Parathyroid adenoma (tissue), 2 donors: Measurements from ENCODE around the gene ARHGAP22.

Experiments used
- H2AFZ ChIP-seq: fragments of 300-600 bp; sonication (generic); one replicate; pipeline ENCODE4 v1.7.0; 2017; ENCODE audit warnings: antibody characterized with exemption, mild to moderate bottlenecking
- H3K27ac ChIP-seq: fragments of 300-600 bp; sonication (generic); one replicate; pipeline ENCODE4 v1.7.0; 2017
- H3K27me3 ChIP-seq: fragments of 300-600 bp; sonication (generic); one replicate; pipeline ENCODE4 v1.7.0; 2017; ENCODE audit warnings: low read length; ENCODE audit not compliant: control insufficient read depth, insufficient read depth
- H3K36me3 ChIP-seq: fragments of 300-600 bp; sonication (generic); one replicate; pipeline ENCODE4 v1.7.0; 2017; ENCODE audit warnings: low read length; ENCODE audit not compliant: control insufficient read depth, insufficient read depth
- H3K4me1 ChIP-seq: fragments of 300-600 bp; sonication (generic); one replicate; pipeline ENCODE4 v1.7.0; 2017; ENCODE audit warnings: control low read depth
- H3K4me2 ChIP-seq: fragments of 300-600 bp; sonication (generic); one replicate; pipeline ENCODE4 v1.7.0; 2017; ENCODE audit warnings: low read length
- H3K4me3 ChIP-seq: fragments of 300-600 bp; sonication (generic); one replicate; pipeline ENCODE4 v1.7.0; 2017; ENCODE audit warnings: low read depth, low read length
- H3K79me2 ChIP-seq: fragments of 300-600 bp; sonication (generic); one replicate; pipeline ENCODE4 v1.7.0; 2017; ENCODE audit warnings: control low read depth
- H3K9ac ChIP-seq: fragments of 300-600 bp; sonication (generic); one replicate; pipeline ENCODE4 v1.7.0; 2017; ENCODE audit warnings: mild to moderate bottlenecking
- H3K9me3 ChIP-seq: fragments of 300-600 bp; sonication (generic); one replicate; pipeline ENCODE4 v1.7.0; 2017; ENCODE audit warnings: low read length; ENCODE audit not compliant: control insufficient read depth
- TF ChIP-seq, protein P1 (sequence below): fragments of 300-600 bp; sonication (generic); IDR thresholded peaks from one replicate; pipeline ENCODE4 v1.7.0; 2017; ENCODE audit warnings: antibody characterized with exemption, mild to moderate bottlenecking
- donor health status: primary hyperparathyroidism.

The ARHGAP22 gene

DNA sequence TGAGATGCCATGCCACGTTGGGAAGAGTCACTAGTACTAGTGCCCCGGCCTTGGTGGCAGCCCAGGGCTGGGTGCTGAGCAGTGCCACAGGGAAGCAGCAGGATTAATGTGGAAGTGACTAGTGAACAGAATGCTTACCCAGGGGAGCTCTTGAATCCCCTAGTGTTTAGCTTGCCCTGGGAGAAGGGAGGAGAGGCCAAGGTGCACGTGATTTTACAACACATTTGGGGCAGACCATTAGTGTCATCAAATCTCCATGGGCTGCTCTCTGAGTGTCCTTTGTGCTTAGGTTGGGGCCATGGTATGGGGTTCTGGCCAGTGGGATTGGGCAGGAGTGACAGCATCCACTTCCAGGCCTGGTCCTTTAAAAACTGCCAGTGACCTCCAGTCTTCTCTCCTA lies 37.5 kb downstream of the ARHGAP22 start:
- Histone ChIP-seq H3K4me1 (no peaks in the 10 kb centered on the region), H3K9ac (no peak overlapping the region), H3K36me3 (no peaks in the 10 kb centered on the region), H3K27ac (no peak overlapping the region), H3K4me2 (no peak overlapping the region), H3K9me3 (no peaks in the 10 kb centered on the region), H3K27me3 (no peaks in the 10 kb centered on the region), H3K79me2 (no peaks in the 10 kb centered on the region), H3K4me3 (no peak overlapping the region), H2AFZ (no peak overlapping the region)
- TF ChIP-seq, protein P1, sequence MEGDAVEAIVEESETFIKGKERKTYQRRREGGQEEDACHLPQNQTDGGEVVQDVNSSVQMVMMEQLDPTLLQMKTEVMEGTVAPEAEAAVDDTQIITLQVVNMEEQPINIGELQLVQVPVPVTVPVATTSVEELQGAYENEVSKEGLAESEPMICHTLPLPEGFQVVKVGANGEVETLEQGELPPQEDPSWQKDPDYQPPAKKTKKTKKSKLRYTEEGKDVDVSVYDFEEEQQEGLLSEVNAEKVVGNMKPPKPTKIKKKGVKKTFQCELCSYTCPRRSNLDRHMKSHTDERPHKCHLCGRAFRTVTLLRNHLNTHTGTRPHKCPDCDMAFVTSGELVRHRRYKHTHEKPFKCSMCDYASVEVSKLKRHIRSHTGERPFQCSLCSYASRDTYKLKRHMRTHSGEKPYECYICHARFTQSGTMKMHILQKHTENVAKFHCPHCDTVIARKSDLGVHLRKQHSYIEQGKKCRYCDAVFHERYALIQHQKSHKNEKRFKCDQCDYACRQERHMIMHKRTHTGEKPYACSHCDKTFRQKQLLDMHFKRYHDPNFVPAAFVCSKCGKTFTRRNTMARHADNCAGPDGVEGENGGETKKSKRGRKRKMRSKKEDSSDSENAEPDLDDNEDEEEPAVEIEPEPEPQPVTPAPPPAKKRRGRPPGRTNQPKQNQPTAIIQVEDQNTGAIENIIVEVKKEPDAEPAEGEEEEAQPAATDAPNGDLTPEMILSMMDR: no peak

DNA sequence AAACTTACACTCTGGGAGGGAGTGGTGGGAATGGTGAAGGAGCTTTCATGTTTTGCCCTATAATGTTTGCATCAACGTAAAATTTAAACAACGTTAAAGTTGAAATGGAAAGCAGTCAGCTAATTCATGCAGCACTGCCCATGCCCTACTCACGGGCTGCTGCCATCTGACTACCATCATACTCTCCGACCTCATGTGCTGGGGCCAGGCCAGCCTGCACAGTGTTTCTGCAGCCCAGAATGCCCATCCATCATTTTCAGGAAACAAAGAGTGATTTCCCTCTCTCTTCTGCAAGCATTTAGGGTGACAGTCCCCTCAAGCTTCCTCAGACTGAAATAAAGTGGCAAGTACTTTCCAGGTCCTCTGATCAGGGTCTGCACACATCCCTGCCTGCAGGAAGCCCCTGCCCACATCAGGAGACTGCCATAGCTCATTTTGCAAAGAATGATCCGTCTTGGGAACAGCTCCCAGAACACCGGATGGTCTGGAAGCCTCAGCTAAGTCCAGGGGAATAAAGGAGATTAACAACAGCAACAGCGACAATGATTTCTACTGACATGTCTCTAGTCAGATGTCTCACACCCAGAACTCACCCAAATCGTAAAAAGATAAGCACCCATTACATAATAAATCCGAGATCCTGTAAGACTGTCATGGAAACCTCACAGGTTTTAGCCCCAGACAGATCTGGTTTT lies 40.3 kb downstream of the ARHGAP22 start:
- no peaks in the 10 kb centered on the region for H3K79me2 ChIP-seq
- no peak overlapping the region for H2AFZ ChIP-seq
- no peak overlapping the region for H3K4me2 ChIP-seq
- no peaks in the 10 kb centered on the region for H3K36me3 ChIP-seq
- TF ChIP-seq, protein P1: no peak
- no peak overlapping the region for H3K9ac ChIP-seq
- H3K4me1 ChIP-seq: no peaks in the 10 kb centered on the region
- no peaks in the 10 kb centered on the region for H3K9me3 ChIP-seq
- H3K4me3 ChIP-seq: no peak overlapping the region
- no peak overlapping the region for H3K27ac ChIP-seq
- no peaks in the 10 kb centered on the region for H3K27me3 ChIP-seq

DNA sequence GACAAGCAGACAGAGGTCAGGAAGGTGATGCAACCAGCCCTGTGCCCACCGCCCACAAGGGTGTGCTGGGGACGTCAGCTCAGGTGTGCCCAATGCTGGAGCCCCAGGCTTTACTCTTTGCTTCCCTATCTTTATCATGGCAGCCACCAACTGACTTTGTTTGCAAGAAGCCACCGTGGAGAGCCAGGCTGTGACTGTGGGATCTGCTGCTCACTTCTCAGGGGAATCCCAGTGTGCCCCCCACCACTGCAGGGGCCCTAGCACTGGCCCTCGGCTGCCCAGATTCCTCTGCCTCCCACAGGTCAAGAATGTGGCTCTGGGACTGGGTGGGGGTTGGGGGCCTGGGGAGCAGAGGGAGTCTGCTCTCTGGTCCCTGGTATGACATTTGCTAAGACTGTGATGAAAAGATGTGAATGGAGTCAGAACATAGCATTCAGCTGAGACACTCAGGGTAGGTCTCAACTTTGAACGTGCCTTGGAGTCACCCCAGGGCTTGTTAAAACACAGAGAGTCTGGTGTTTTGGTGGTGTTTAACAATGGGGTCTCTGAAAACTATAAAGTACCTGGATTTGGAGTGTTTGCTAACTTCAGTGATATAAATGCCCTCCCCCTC lies 47.3 kb downstream of the ARHGAP22 start:
- Histone ChIP-seq H3K27me3 (no peaks in the 10 kb centered on the region), H3K36me3 (no peaks in the 10 kb centered on the region), H3K4me3 (no peak overlapping the region), H3K9ac (no peak overlapping the region), H3K4me2 (no peak overlapping the region), H3K27ac (no peak overlapping the region), H3K9me3 (no peaks in the 10 kb centered on the region), H3K4me1 (no peaks in the 10 kb centered on the region), H3K79me2 (no peaks in the 10 kb centered on the region), H2AFZ (no peak overlapping the region)
- TF ChIP-seq, protein P1: no peak

DNA sequence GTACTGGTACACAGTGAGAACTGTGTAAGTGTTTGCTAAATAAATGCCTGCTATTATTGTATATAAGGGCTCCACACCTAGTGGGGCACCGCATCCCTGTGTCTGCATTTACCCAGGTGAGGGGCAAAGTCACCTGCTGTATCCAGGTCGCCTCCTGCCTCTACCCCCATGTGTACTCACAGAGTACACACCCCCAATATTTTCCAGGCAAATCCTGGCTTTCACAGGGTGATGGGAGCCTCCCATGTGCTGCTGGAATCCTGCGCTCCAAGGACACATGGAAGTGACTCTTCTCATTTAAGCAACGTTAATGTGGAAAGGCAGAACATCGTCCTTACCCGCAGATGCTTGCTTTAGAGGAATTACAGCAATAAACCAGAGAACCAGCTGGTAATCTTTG lies 48.2 kb downstream of the ARHGAP22 start:
- no peaks in the 10 kb centered on the region for H3K27me3 ChIP-seq
- TF ChIP-seq, protein P1: no peak
- H3K4me2 ChIP-seq: no peak overlapping the region
- no peak overlapping the region for H3K4me3 ChIP-seq
- no peak overlapping the region for H2AFZ ChIP-seq
- H3K9me3 ChIP-seq: no peaks in the 10 kb centered on the region
- no peak overlapping the region for H3K27ac ChIP-seq
- no peak overlapping the region for H3K9ac ChIP-seq
- H3K36me3 ChIP-seq: no peaks in the 10 kb centered on the region
- no peaks in the 10 kb centered on the region for H3K79me2 ChIP-seq
- no peaks in the 10 kb centered on the region for H3K4me1 ChIP-seq

DNA sequence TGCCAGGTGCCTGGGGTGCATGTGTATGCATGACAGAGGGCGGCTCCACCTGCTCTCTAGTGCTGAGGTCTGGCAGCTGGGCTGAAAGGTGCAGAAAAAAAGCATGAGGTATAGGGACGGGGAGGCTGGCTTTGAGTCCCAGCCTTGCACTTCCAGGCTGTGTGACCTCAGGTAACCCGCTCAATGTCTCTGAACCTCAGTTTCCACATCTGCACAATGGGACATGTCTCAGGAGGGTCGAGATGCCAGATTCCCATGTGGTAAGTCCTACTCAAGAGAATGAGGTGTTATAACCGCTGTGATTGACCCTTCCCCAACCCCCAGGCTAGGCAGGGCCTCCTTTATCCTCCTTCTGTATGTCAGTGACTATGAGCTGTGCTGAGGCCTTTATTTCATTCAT lies 48.8 kb downstream of the ARHGAP22 start:
- Histone ChIP-seq H3K27ac (no peak overlapping the region), H3K4me1 (no peaks in the 10 kb centered on the region), H2AFZ (no peak overlapping the region), H3K9me3 (no peaks in the 10 kb centered on the region), H3K4me2 (no peak overlapping the region), H3K9ac (no peak overlapping the region), H3K27me3 (no peaks in the 10 kb centered on the region), H3K4me3 (no peak overlapping the region), H3K79me2 (no peaks in the 10 kb centered on the region), H3K36me3 (no peaks in the 10 kb centered on the region)
- TF ChIP-seq, protein P1: no peak
